Inflammatory macrophage treated with lipopolysaccharide for 1 hour (primary cell): ENCODE results near the gene ALDH4A1.

Experiments used
- DNase-seq, 2 donors: peaks; one replicate each; pipeline ENCODE4 v3.0.0-alpha.2; 2020 to 2022

The ALDH4A1 gene

GRCh38 chr1:18898567-18898966, 3.8 kb downstream of the ALDH4A1 start:
- DNase-seq, result no peak

- no peak for DNase-seq
Observed at GRCh38 chr1:18895317-18895716, 7.0 kb downstream of the ALDH4A1 start.

- no peak for DNase-seq
Observed at GRCh38 chr1:18893120-18893519, 9.2 kb downstream of the ALDH4A1 start.

GRCh38 chr1:18891858-18892257, 10.5 kb downstream of the ALDH4A1 start:
- peak in 1 of 2 donors; percentile 39 for DNase-seq

- DNase-seq, result peak; percentile 68 to 86
Observed at GRCh38 chr1:18891426-18891780, 11.0 kb downstream of the ALDH4A1 start.

GRCh38 chr1:18890706-18891425, 11.5 kb downstream of the ALDH4A1 start:
- DNase-seq, result peak; percentile 35 to 68

- no peak for DNase-seq
Observed at GRCh38 chr1:18886003-18886335, 16.4 kb downstream of the ALDH4A1 start.

- no peak for DNase-seq
Observed at GRCh38 chr1:18885311-18886002, 16.9 kb downstream of the ALDH4A1 start.

- DNase-seq, result no peak
Observed at GRCh38 chr1:18884727-18885126, 17.6 kb downstream of the ALDH4A1 start.

GRCh38 chr1:18884419-18884717, 18.0 kb downstream of the ALDH4A1 start:
- DNase-seq, result no peak

GRCh38 chr1:18883636-18884418, 18.5 kb downstream of the ALDH4A1 start:
- peak; percentile 44 to 90 for DNase-seq

GRCh38 chr1:18883079-18883478, 19.3 kb downstream of the ALDH4A1 start:
- no peak for DNase-seq

GRCh38 chr1:18882486-18882885, 19.9 kb downstream of the ALDH4A1 start:
- DNase-seq, result no peak

GRCh38 chr1:18881642-18882431, 20.5 kb downstream of the ALDH4A1 start:
- DNase-seq, result no peak

GRCh38 chr1:18881164-18881563, 21.2 kb downstream of the ALDH4A1 start:
- no peak for DNase-seq

GRCh38 chr1:18880585-18880984, 21.8 kb downstream of the ALDH4A1 start:
- no peak for DNase-seq

- no peak for DNase-seq
Observed at GRCh38 chr1:18879791-18880309, 22.5 kb downstream of the ALDH4A1 start.

- no peak for DNase-seq
Observed at GRCh38 chr1:18879215-18879790, 23.1 kb downstream of the ALDH4A1 start.

- no peak for DNase-seq
Observed at GRCh38 chr1:18878538-18879214, 23.7 kb downstream of the ALDH4A1 start.

GRCh38 chr1:18877282-18877681, 25.1 kb downstream of the ALDH4A1 start:
- DNase-seq, result no peak

- no peak for DNase-seq
Observed at GRCh38 chr1:18876210-18876609, 26.1 kb downstream of the ALDH4A1 start.

GRCh38 chr1:18875796-18876128, 26.6 kb downstream of the ALDH4A1 start:
- no peak for DNase-seq
